OCI-LY1 (cell line): ENCODE results near the gene UBIAD1.

Experiments
- H2AFZ ChIP-seq: fragments of 200-600 bp; sonication (generic), shearing (Covaris generic); 2 replicates; pipeline ENCODE4 v1.6.0; 2014; ENCODE audit warnings: antibody characterized with exemption, mild to moderate bottlenecking, low read length
- H3F3A ChIP-seq: fragments of 200-600 bp; sonication (generic), shearing (Covaris generic); 2 replicates; pipeline ENCODE4 v1.6.0; 2014; ENCODE audit warnings: mild to moderate bottlenecking, antibody characterized with exemption, low read length, moderate library complexity; ENCODE audit not compliant: insufficient read depth
- H3K27ac ChIP-seq: fragments of 200-600 bp; sonication (generic); 2 replicates; pipeline ENCODE4 v1.5.1; 2014; ENCODE audit warnings: low read length, mixed run types, mild to moderate bottlenecking, low read depth; ENCODE audit not compliant: poor library complexity, severe bottlenecking
- H3K27me3 ChIP-seq: fragments of 200-600 bp; sonication (generic); 2 replicates; pipeline ENCODE4 v1.6.0; 2014; ENCODE audit warnings: antibody characterized with exemption, mild to moderate bottlenecking, low read length, moderate library complexity; ENCODE audit not compliant: insufficient read depth
- H3K36me3 ChIP-seq: fragments of 200-600 bp; sonication (generic); 2 replicates; pipeline ENCODE4 v1.6.1; 2014; ENCODE audit warnings: mild to moderate bottlenecking, antibody characterized with exemption, low read length, moderate library complexity, mixed read lengths; ENCODE audit not compliant: insufficient read depth
- H3K4me1 ChIP-seq: fragments of 200-600 bp; sonication (generic); 2 replicates; pipeline ENCODE4 v1.5.1; 2014; ENCODE audit warnings: mild to moderate bottlenecking, low read length, moderate library complexity; ENCODE audit not compliant: insufficient read depth, severe bottlenecking
- H3K4me2 ChIP-seq: fragments of 200-600 bp; sonication (generic), shearing (Covaris generic); 2 replicates; pipeline ENCODE4 v1.6.1; 2014; ENCODE audit warnings: low read length
- H3K4me3 ChIP-seq: fragments of 200-600 bp; sonication (generic); 2 replicates; pipeline ENCODE4 v1.5.1; 2014; ENCODE audit warnings: low read length, low read depth, mild to moderate bottlenecking, mixed read lengths; ENCODE audit not compliant: poor library complexity, severe bottlenecking
- H3K79me2 ChIP-seq: fragments of 200-600 bp; shearing (Covaris generic); 2 replicates; pipeline ENCODE4 v1.6.1; 2016; ENCODE audit warnings: mixed run types, low read length, mixed read lengths; ENCODE audit not compliant: insufficient read depth
- H3K9ac ChIP-seq: fragments of 200-600 bp; sonication (generic), shearing (Covaris generic); 2 replicates; pipeline ENCODE4 v1.6.1; 2014; ENCODE audit warnings: mild to moderate bottlenecking, low read length, mixed read lengths
- H3K9me2 ChIP-seq: fragments of 200-600 bp; sonication (generic), shearing (Covaris generic); 2 replicates; pipeline ENCODE4 v1.6.1; 2014; ENCODE audit warnings: low read depth, mild to moderate bottlenecking, low read length, mixed read lengths
- H3K9me3 ChIP-seq: fragments of 200-600 bp; shearing (Covaris generic); 2 replicates; pipeline ENCODE4 v1.6.1; 2014; ENCODE audit warnings: low read length, mixed read lengths
- H4K20me1 ChIP-seq: fragments of 200-600 bp; sonication (generic), shearing (Covaris generic); 2 replicates; pipeline ENCODE4 v1.6.0; 2016; ENCODE audit warnings: mild to moderate bottlenecking, low read length; ENCODE audit not compliant: insufficient read depth
- EZH2 ChIP-seq: fragments of 200-600 bp; sonication (generic), shearing (Covaris generic); IDR thresholded peaks from 2 replicates; pipeline ENCODE4 v1.8.0; 2017; ENCODE audit warnings: borderline replicate concordance, mixed run types, mild to moderate bottlenecking, antibody characterized with exemption, low read length, moderate library complexity, mixed read lengths
- TF ChIP-seq, protein P1 (sequence below): fragments of 200-600 bp; sonication (generic), shearing (Covaris generic); IDR thresholded peaks from 2 replicates; pipeline ENCODE4 v1.5.1; 2017; ENCODE audit warnings: mild to moderate bottlenecking, antibody characterized with exemption, low read length, moderate library complexity, mixed read lengths

The UBIAD1 gene

DNA sequence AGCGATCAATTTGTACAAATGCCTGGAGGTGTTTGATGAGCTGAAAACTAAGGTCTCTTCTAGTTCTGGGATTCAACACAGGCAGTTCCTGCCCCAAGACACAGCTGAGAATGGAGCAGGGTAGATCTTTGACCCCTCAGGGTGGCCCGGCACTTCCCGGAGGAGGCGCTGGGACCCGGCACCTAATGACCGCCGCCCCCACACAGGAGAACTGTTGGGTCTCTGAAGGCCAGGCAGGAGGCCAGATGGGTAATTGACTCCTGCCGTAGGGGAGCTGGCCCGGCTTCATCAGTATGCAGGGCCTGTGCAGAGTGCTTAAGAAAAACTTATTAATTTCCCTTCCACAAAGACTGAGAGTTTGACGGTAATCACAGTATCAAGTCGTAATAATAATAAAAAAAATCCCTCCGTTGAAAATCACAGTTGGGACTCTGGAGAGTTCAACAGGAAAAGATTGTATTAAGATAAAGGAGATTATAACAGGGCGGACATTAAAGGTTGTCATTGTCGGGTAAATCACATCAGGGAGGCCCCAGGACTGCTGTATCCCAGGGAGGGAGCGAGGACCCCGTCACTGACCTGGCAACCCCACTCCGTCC lies 51.7 kb downstream of the UBIAD1 start:
- Histone ChIP-seq H3K4me1 (no peaks in the 10 kb centered on the region), H3F3A (no peaks in the 10 kb centered on the region), H3K4me2 (no peak overlapping the region), H3K9me3 (no peaks in the 10 kb centered on the region), H4K20me1 (no peaks in the 10 kb centered on the region), H3K36me3 (no peaks in the 10 kb centered on the region), H2AFZ (no peak overlapping the region), H3K79me2 (no peaks in the 10 kb centered on the region), H3K27me3 (peaks cover 5% of the 10 kb centered on the region; the same call in 1 of the 2 replicates), H3K9ac (no peak overlapping the region), H3K27ac (no peak overlapping the region), H3K4me3 (no peak overlapping the region), H3K9me2 (no peaks in the 10 kb centered on the region)
- TF ChIP-seq, protein P1, sequence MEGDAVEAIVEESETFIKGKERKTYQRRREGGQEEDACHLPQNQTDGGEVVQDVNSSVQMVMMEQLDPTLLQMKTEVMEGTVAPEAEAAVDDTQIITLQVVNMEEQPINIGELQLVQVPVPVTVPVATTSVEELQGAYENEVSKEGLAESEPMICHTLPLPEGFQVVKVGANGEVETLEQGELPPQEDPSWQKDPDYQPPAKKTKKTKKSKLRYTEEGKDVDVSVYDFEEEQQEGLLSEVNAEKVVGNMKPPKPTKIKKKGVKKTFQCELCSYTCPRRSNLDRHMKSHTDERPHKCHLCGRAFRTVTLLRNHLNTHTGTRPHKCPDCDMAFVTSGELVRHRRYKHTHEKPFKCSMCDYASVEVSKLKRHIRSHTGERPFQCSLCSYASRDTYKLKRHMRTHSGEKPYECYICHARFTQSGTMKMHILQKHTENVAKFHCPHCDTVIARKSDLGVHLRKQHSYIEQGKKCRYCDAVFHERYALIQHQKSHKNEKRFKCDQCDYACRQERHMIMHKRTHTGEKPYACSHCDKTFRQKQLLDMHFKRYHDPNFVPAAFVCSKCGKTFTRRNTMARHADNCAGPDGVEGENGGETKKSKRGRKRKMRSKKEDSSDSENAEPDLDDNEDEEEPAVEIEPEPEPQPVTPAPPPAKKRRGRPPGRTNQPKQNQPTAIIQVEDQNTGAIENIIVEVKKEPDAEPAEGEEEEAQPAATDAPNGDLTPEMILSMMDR = no peak
- TF ChIP-seq EZH2 = no peak

DNA sequence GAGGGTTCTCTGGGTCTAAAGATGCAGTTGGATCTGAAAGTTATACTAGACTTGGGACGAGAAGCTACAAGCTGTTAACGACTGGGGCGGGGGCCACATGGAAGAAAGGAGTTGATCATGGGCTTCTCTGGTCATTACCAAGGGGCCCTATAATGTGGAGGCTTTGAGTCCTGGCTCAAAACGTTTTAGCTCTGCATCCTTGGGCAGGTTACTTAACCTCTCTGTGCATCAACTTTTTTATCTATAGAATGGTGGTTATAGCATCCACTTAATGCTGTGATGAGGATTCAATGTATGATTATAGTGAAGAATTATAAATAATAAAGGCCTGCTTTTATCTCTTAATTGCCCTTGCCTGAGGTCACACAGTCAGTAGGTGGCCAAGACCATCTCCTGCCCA lies 53.1 kb downstream of the UBIAD1 start:
- no peaks in the 10 kb centered on the region for H3K4me1 ChIP-seq
- no peak overlapping the region for H3K4me2 ChIP-seq
- no peak overlapping the region for H3K27ac ChIP-seq
- H3K4me3 ChIP-seq = no peak overlapping the region
- no peaks in the 10 kb centered on the region for H4K20me1 ChIP-seq
- no peaks in the 10 kb centered on the region for H3K9me3 ChIP-seq
- no peak overlapping the region for H2AFZ ChIP-seq
- H3K27me3 ChIP-seq = no peaks in the 10 kb centered on the region
- H3K79me2 ChIP-seq = no peaks in the 10 kb centered on the region
- no peaks in the 10 kb centered on the region for H3F3A ChIP-seq
- H3K36me3 ChIP-seq = no peaks in the 10 kb centered on the region
- no peaks in the 10 kb centered on the region for H3K9me2 ChIP-seq
- TF ChIP-seq, protein P1 = no peak
- no peak for TF ChIP-seq EZH2
- no peak overlapping the region for H3K9ac ChIP-seq

DNA sequence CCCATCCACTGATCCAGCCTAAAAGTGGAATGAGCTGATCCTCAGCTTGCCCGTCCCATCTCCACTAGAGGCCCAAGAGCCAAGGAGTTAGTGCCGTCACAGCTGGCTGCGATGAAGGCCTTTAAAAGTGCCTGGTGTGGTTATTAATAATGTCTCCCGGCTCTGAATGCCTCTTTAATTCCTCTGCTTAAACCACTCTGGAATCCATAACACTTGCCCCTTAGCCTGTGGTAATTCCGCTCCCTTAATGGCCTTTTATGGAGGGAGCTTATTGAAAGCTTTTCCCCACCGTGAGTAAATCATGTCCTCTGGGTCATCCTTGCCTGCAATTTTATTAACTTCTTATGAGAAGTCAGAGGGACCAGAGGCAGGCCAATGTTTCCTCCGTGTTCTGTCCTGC lies 55.4 kb downstream of the UBIAD1 start:
- Histone ChIP-seq H3K4me3 (no peak overlapping the region), H3F3A (no peaks in the 10 kb centered on the region), H3K4me1 (no peaks in the 10 kb centered on the region), H3K9me3 (no peaks in the 10 kb centered on the region), H4K20me1 (no peaks in the 10 kb centered on the region), H3K27ac (no peak overlapping the region), H3K4me2 (no peak overlapping the region), H3K79me2 (no peaks in the 10 kb centered on the region), H2AFZ (no peak overlapping the region), H3K36me3 (no peaks in the 10 kb centered on the region), H3K27me3 (peaks cover 5% of the 10 kb centered on the region; the same call in 1 of the 2 replicates), H3K9me2 (no peaks in the 10 kb centered on the region), H3K9ac (no peak overlapping the region)
- TF ChIP-seq, protein P1 = no peak
- no peak for TF ChIP-seq EZH2
